Lower leg skin (tissue), 4 donors: ENCODE results near the gene PLXNC1. TPM values are rescaled to one million over a fixed set of nuclear protein-coding genes. Genes with fewer than 3 reads are reported as not detected.

Source experiments
- DNase-seq, 2 donors: peaks; one replicate each; pipeline ENCODE4 v3.0.0-alpha.2; 2019; ENCODE audit warnings: low spot score in 2 of 2
- H3K4me3 ChIP-seq: fragments of 200-600 bp; sonication (generic); 2 replicates; pipeline ENCODE4 v1.5.1; 2017; ENCODE audit warnings: mild to moderate bottlenecking, low read depth; ENCODE audit not compliant: poor library complexity, severe bottlenecking
- POLR2A ChIP-seq, 2 donors: fragments of 450-650 bp; IDR thresholded peaks; one replicate each; pipeline ENCODE4 v1.6.1; 2016 to 2017; ENCODE audit warnings: antibody characterized with exemption in 2 of 2, mild to moderate bottlenecking in 1 of 2, moderate library complexity in 1 of 2
- WGBS, 2 donors: methylation state at CpG; one replicate each; pipeline ENCODE4 v1.1.5; 2018; 5-methylcytosine and 5-hydroxymethylcytosine counted together
- intact Hi-C: fragments of 100-400 bp; cut with DNase I; formaldehyde crosslinking; loops from one replicate; pipeline ENCODE4 v1.15.0; 2023; ENCODE audit warnings: low total_unique reads
- total RNA-seq, 4 donors: library from RNA; depleted of rRNA; stranded (reverse); fragments of >200 nt; gene quantifications; one replicate each; pipeline ENCODE4 v1.1.0, GENCODE V29; 2016
- TF ChIP-seq, protein P1 (sequence below), 3 donors: fragments of 450-650 bp; IDR thresholded peaks; one replicate each; pipeline ENCODE4 v1.5.1; 2016; ENCODE audit warnings: antibody characterized with exemption in 3 of 3, mild to moderate bottlenecking in 3 of 3, moderate library complexity in 2 of 3

Gene PLXNC1
- total RNA-seq, 4 donors from 2014 or later: 7.6 to 10.8 (median 8.2) TPM

DNA sequence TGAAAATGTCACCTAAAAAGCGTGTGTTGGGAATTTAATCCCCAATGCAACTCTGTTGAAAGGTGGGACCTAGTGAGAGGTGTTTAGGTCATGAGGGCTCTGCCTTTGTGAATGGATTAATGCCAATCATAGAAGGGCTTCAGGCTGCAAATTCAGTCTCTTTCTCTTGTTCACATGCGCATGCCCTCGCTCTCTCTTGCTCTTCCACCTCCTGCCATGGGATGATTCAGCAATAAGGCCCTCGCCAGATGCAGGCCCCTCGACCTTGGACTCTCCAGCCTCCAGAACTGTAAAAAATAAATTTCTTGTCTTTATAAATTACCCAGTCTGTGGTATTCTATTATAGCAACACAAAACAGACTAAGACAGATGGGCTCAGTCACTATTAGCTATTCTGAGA, 55.4 kb downstream of the PLXNC1 start:
- intact Hi-C loops: no loop called here
- 91 to 93% methylated on average over 5 of the region's 5 CpGs for WGBS, 2 donors
- no peak overlapping the region for H3K4me3 ChIP-seq
- no peak for DNase-seq
- TF ChIP-seq POLR2A (IDR thresholded peaks at IDR 0.05): no peak
- TF ChIP-seq, protein P1, sequence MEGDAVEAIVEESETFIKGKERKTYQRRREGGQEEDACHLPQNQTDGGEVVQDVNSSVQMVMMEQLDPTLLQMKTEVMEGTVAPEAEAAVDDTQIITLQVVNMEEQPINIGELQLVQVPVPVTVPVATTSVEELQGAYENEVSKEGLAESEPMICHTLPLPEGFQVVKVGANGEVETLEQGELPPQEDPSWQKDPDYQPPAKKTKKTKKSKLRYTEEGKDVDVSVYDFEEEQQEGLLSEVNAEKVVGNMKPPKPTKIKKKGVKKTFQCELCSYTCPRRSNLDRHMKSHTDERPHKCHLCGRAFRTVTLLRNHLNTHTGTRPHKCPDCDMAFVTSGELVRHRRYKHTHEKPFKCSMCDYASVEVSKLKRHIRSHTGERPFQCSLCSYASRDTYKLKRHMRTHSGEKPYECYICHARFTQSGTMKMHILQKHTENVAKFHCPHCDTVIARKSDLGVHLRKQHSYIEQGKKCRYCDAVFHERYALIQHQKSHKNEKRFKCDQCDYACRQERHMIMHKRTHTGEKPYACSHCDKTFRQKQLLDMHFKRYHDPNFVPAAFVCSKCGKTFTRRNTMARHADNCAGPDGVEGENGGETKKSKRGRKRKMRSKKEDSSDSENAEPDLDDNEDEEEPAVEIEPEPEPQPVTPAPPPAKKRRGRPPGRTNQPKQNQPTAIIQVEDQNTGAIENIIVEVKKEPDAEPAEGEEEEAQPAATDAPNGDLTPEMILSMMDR (IDR thresholded peaks at IDR 0.05): no peak

DNA sequence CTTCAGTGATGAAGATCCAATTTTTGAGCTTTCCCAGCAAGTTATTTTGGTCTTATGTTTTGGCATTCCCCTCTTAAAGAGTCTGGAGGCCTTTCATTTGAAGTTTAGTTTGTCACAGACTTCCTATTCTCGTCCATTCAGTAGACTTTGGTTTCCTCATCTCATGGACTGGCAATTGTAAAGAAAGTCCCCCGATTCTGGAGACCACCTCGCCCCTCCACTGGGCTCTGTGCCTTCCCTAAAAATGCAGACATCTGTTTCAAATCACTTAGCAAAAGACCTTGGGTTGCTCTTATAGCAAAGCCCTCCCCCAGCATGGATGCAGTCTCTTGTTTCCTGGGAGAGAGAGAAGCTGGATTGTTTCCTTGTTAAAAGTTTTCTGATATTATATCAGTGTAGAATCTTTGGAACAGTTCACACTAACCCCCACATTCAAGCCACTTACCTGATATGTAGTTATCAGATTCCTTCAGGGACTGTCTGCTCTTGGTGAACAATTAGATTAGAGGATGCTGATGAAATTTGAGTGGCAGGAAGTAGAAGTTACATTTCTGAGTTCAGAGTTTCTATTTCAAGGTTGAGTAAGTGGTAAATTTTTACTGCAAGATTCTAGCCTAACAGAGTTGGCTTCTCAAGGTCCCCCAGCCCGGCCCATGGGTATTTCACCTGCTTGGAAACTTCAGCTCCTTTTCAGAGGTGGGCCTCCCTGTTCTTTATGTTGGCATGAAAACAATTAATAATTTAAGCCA, 56.3 kb downstream of the PLXNC1 start:
- DNase-seq: no peak
- H3K4me3 ChIP-seq: no peak overlapping the region
- intact Hi-C loops: no loop called here
- TF ChIP-seq, protein P1 (IDR thresholded peaks at IDR 0.05): no peak
- TF ChIP-seq POLR2A (IDR thresholded peaks at IDR 0.05): no peak
- 60% methylated on average over 4 of the region's 4 CpGs for WGBS, 2 donors

DNA sequence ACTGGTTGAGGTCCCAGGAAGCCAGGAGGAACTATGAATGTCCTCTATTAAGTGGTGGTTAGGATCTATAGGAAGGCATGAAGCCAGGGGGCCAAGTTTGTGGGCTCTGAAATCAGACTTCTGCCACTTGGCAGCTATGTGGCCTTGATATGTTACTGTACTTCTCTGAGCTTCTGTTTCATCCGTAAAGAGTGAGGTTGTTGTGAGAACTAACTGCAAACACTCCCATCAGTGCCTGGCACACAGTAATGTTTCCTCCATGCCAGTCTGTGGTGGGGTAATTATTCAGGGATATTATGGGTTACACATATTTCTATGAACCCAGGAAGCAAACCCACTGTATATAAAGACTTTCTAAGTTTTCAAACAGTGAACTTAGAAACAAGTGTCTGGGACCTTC, 57.4 kb downstream of the PLXNC1 start:
- 75 to 76% methylated on average over 1 of the region's 1 CpG for WGBS, 2 donors

DNA sequence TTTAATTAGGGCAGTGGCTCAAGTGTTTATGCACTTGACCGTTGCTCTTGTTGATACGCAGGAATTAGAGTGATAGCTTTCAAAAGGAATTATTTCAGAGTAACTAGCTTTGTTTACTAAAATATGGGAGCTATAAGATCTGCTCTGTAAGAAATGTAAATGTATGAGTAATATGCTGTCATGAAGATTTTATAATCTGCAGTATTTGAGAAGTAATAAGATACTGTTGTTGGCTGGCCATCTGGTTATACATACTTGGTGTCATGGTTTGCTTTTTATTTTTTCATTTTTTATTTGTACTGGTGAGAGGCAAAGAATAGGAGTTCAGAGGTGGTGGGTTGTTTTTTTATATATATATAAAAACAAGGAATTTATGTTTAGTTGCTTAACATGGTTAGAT, 58.5 kb downstream of the PLXNC1 start:
- DNase-seq: no peak
- H3K4me3 ChIP-seq: no peak overlapping the region
- 90 to 92% methylated on average over 2 of the region's 2 CpGs for WGBS, 2 donors
- intact Hi-C loops: no loop called here
- TF ChIP-seq, protein P1 (IDR thresholded peaks at IDR 0.05): no peak
- no peak for TF ChIP-seq POLR2A (IDR thresholded peaks at IDR 0.05)

More for the DNA sequence above, 57.4 kb downstream of the PLXNC1 start:
- TF ChIP-seq POLR2A (IDR thresholded peaks at IDR 0.05): no peak
- TF ChIP-seq, protein P1 (IDR thresholded peaks at IDR 0.05): no peak
- intact Hi-C loops: no loop called here
- DNase-seq: no peak
- no peak overlapping the region for H3K4me3 ChIP-seq

DNA sequence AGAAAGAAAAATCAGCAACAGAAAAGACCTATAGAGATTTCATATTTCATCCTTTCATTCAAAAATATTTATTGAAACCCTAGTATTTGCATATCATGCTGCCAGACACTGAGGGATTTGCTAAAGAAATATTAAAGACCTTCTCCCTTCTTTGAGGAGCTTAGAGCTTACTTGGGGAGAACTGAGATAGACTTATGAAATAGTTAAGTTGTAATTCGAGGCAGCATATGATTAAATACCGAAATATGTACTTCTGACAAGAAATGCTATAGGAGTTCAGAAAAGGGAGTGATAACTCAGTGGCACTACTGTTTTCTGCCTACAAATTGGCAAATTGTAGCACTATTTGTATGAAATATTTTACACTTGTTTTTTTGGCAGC, 59.1 kb downstream of the PLXNC1 start:
- DNase-seq: no peak
- intact Hi-C loops: no loop called here
- TF ChIP-seq POLR2A (IDR thresholded peaks at IDR 0.05): no peak
- TF ChIP-seq, protein P1 (IDR thresholded peaks at IDR 0.05): no peak
- no peak overlapping the region for H3K4me3 ChIP-seq
- 16 to 25% methylated on average over 2 of the region's 2 CpGs for WGBS, 2 donors
